ENCODE results near the gene GLTP. TPM values are rescaled to one million over a fixed set of nuclear protein-coding genes. Genes with fewer than 3 reads are reported as not detected.

Gene GLTP
- total and polyA plus RNA-seq, 2 donors from 2014 or later: 45.9 to 56.4 TPM

DNA sequence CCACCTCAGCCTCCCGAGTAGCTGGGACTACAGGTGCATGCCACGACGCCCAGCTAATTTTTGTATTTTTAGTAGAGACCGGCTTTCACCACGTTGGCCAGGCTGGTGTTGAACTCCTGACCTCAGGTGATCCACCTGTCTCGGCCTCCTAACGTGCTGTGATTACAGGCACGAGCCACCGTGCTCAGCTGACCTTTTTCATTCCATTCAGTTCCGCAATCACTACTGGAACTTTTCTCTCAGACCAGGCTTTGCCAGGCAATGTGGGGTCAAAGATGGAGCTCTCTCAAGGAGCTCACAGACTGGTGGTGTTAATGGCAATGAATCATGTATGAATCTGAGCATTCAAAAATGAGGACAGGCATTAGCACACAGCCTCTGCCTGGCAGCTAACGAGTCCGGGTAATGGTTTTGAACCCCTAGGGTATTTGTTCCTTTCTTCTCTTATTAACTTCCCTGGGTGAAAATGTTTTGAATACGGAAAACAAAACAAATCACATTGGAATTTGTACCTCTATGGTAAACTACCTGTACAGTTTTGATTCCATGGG, 10.4 kb upstream of the GLTP start:
- Histone ChIP-seq H3K9me3 (ENCODE audit: control insufficient read depth in 2 of 3, insufficient read depth in 1 of 3, low read length in 3 of 3) (no peaks in the 10 kb centered on the region), H3K27me3 (ENCODE audit: control insufficient read depth, insufficient read depth, low read length) (no peaks in the 10 kb centered on the region), H3K9ac (ENCODE audit: low read length in 3 of 3) (no peak overlapping the region), H3K4me1 (ENCODE audit: control insufficient read depth in 2 of 3, insufficient read depth in 2 of 3, low read depth in 1 of 3, low read length in 3 of 3) (no peaks in the 10 kb centered on the region), H3K27ac (ENCODE audit: low read depth in 2 of 2, low read length in 2 of 2) (no peak overlapping the region), H3K36me3 (ENCODE audit: control insufficient read depth in 2 of 3, insufficient read depth in 3 of 3, low read length in 3 of 3) (no peaks in the 10 kb centered on the region), H3K4me3 (ENCODE audit: low read length in 3 of 3) (no peak overlapping the region)
- intact Hi-C loops (cut with DNase I): no loop called here
- DNase-seq (no peak), FAIRE-seq (no peak)
- no peak for TF ChIP-seq CTCF (IDR thresholded peaks at IDR 0.05; ENCODE audit: borderline replicate concordance, extremely low read depth, insufficient read depth)

GRCh38 chr12:109888179-109889020, 8.1 kb upstream of the GLTP start:
- TF ChIP-seq CTCF (IDR thresholded peaks at IDR 0.05; ENCODE audit: borderline replicate concordance, extremely low read depth, insufficient read depth): no peak
- Histone ChIP-seq H3K27me3 (ENCODE audit: control insufficient read depth, insufficient read depth, low read length) (no peaks in the 10 kb centered on the region), H3K36me3 (ENCODE audit: control insufficient read depth in 2 of 3, insufficient read depth in 3 of 3, low read length in 3 of 3) (no peaks in the 10 kb centered on the region), H3K4me3 (ENCODE audit: low read length in 3 of 3) (no peak overlapping the region), H3K9me3 (ENCODE audit: control insufficient read depth in 2 of 3, insufficient read depth in 1 of 3, low read length in 3 of 3) (no peaks in the 10 kb centered on the region), H3K9ac (ENCODE audit: low read length in 3 of 3) (no peak overlapping the region), H3K27ac (ENCODE audit: low read depth in 2 of 2, low read length in 2 of 2) (no peak overlapping the region), H3K4me1 (ENCODE audit: control insufficient read depth in 2 of 3, insufficient read depth in 2 of 3, low read depth in 1 of 3, low read length in 3 of 3) (no peaks in the 10 kb centered on the region)
- FAIRE-seq (no peak), DNase-seq (no peak)
- intact Hi-C loops (cut with DNase I): no loop called here

DNA sequence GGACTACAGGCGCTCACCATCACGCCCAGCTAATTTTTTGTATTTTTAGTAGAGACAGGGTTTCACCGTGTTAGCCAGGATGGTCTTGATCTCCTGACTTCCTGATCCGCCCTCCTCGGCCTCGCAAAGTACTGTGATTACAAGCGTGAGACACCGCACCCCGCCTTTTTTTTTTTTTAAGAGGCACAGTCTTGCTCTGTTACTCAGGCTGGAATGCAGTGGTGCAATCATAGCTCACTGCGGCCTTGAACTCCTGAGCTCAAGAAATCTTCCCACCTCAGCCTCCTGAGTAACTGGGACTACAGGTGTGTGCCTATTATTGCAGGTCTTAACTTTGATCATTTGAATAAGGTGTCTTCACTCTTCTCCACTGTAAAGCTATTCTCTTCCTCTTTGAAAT, 5.3 kb upstream of the GLTP start:
- Histone ChIP-seq H3K9ac (ENCODE audit: low read length in 3 of 3) (no peak overlapping the region), H3K4me3 (ENCODE audit: low read length in 3 of 3) (no peak overlapping the region), H3K4me1 (ENCODE audit: control insufficient read depth in 2 of 3, insufficient read depth in 2 of 3, low read depth in 1 of 3, low read length in 3 of 3) (peaks cover 0 to 5% (median 0%) of the 10 kb centered on the region in 3 donors), H3K27ac (ENCODE audit: low read depth in 2 of 2, low read length in 2 of 2) (no peak overlapping the region), H3K36me3 (ENCODE audit: control insufficient read depth in 2 of 3, insufficient read depth in 3 of 3, low read length in 3 of 3) (no peaks in the 10 kb centered on the region), H3K27me3 (ENCODE audit: control insufficient read depth, insufficient read depth, low read length) (no peaks in the 10 kb centered on the region), H3K9me3 (ENCODE audit: control insufficient read depth in 2 of 3, insufficient read depth in 1 of 3, low read length in 3 of 3) (no peaks in the 10 kb centered on the region)
- intact Hi-C loops (cut with DNase I): no loop called here
- DNase-seq (no peak), FAIRE-seq (no peak)
- no peak for TF ChIP-seq CTCF (IDR thresholded peaks at IDR 0.05; ENCODE audit: borderline replicate concordance, extremely low read depth, insufficient read depth)

Data from kidney (tissue), 14 donors.